Measurements from ENCODE around the gene TAX1BP1.

TAX1BP1 gene

DNA sequence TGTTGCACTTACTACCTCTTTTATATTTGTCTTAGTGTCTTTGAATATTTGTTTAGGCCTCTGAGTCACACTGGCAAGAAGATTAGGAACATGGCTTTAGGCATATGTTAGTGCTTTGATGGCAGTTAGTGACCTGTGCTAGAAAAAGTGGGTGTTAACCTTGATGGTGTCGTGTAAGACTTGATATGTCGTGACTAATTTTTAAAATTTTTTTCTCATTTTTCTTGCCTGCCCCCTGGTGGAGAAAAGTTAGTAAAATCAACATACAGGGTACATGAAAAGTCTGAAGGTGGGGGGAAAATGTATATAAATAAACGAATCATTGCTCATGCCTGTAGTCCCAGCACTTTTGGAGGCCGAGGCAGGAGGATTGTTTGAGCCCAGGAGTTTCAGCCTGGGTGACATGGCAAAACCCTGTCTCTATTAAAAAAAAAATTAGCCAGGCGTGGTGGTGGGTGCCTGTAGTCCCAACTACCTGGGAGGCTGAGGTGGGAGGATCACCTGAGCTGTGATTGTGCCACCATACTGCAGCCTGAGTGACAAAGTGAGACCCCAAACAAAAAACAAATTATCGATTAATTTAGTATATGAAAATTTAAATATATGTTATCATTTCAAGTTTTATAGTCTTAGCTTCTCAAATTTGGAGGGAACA lies 44.6 kb downstream of the TAX1BP1 start:
- peak; percentile 24 for DNase-seq

- no peak for DNase-seq
Measured at GRCh38 chr7:27788437-27788836, 48.5 kb downstream of the TAX1BP1 start.

GRCh38 chr7:27793780-27794179 lies 53.8 kb downstream of the TAX1BP1 start:
- DNase-seq: no peak

GRCh38 chr7:27795977-27796376 lies 56.0 kb downstream of the TAX1BP1 start:
- DNase-seq: no peak

- DNase-seq: no peak
Measured at GRCh38 chr7:27799212-27799611, 59.2 kb downstream of the TAX1BP1 start.

GRCh38 chr7:27802999-27803398 lies 63.0 kb downstream of the TAX1BP1 start:
- no peak for DNase-seq

GRCh38 chr7:27804139-27804538 lies 64.2 kb downstream of the TAX1BP1 start:
- no peak for DNase-seq

- DNase-seq: no peak
Measured at GRCh38 chr7:27808626-27809025, 68.7 kb downstream of the TAX1BP1 start.

DNA sequence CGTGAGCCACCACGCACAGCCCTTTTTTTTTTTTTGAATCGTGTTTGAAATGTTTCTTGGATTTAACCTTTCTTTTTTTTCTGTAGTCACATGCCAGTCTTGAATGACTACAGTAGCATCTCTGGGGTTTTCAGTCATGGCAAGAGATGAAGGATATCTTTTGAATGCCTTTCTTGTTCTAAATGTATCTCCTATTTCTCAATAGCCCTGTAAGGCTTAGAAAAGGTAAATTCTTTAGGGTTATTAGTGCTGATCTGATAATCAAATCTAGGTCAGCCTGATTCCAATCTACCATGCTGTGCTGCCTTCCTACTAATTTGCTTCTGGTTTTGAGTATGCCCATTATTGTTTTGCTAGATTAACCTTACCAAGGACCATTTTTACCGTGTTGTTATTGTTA lies 70.2 kb downstream of the TAX1BP1 start:
- no peak for DNase-seq

- DNase-seq: no peak
Measured at GRCh38 chr7:27812706-27813105, 72.7 kb downstream of the TAX1BP1 start.

- no peak for DNase-seq
Measured at GRCh38 chr7:27822245-27822644, 82.3 kb downstream of the TAX1BP1 start.

- DNase-seq: no peak
Measured at GRCh38 chr7:27825891-27826290, 85.9 kb downstream of the TAX1BP1 start.

DNA sequence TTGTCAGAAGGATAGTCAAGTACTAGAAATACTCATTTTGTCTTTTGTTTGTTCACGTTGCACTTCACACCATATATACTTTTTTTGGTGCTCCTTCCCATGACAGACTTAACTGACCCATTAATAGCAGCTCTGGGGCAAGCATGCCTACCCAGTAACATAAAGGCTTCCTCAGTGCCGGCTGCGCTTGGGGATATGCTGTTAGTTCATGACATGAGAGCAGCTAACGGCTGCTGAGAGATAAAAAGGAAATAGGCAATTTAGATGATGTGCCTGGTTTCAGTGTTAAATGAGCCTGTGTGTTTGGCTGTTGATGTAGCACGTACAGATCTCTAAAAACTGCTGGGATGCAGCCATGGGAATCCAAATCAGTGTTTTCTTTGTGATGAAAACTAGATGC lies 86.4 kb downstream of the TAX1BP1 start:
- no peak for DNase-seq

- no peak for DNase-seq
Measured at GRCh38 chr7:27834179-27834921, 94.4 kb downstream of the TAX1BP1 start.

- no peak for DNase-seq
Measured at GRCh38 chr7:27835376-27835775, 95.4 kb downstream of the TAX1BP1 start.

DNA sequence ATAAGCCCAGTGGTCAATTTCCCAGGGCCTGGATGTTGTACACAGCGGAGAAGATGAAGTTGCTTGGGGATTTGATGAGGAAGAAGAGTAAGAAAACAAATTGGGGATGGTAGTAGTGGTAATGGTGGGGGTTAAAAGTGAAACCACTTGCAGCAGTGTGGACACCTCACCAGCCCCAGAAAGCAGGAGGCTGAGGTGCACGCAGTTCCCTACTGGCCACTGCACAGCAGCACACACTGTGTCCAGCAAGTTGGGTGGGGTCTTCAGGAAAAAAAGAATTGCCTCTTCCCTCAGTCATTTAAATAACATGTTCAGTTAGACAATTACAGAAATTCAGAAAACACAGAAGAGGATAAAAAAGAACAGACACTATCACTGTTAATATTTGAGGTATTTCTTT lies 96.6 kb downstream of the TAX1BP1 start:
- no peak for DNase-seq

DNA sequence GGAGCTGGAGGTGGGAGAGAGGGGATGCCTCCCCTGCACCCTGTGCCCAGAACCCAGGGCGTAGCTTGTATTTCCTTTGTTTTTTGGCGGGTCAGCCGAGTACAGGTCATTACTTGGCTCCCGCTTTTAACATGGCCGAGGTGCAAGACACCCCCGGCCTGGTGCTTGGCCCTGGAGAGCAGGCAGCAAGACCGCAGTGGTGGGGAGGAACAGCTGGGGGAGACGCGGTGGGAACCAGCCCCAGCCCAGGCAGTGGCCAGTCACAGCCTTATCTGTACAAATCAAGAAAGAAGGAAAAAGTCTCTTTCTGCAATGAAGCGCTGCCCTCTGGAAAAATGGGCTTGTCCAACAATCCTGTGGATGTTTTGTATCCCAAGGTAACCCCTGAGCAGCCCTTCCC lies 99.1 kb downstream of the TAX1BP1 start:
- DNase-seq: no peak

DNA sequence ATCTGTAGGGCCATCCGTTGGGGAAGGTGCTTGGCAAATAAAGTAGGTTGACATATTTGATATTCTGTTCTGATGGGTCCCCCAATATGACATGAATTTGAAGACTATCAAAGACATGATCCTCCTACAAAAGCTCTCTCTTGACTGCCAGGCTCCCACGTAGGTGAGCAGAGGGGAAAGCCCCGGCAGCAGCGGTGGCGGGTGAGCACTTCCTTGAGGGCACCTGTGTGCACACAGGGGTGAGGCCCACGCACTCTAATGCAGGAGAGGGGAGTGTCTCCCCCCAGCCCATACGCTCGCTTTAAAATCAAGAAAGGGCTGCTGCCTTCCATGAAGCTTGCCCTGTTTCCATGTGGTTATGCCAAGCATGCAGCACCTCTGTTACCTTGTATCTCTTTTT lies 100.4 kb downstream of the TAX1BP1 start:
- DNase-seq: peak; percentile 34

DNA sequence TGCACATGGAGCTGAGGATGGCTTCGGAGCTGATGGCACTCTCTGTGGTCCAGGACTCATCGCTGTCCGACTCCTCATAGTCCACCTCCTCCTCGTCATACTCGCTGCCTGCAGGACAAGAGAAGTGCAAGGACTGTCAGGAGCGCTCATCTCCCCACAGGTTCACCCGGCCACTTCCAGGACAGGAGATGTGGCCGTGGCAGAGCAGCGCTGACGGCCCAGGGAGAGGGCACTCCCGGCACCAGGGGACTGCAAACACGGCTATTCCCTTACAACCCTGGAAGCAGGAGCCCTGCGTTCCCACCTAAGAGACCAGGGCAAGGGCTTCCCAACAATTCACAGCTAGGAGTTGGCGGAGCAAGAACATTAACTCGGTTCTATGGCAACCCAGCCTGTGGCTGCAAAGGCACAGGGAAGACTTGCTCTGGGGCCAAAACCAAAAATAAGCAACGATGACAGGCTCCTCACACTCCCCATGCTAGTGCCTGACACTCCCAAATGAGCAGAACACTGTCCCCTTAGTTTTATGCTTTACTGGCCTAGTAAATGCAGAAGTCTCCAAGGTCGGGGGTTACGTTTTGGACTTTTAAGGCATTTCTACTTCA lies 100.9 kb downstream of the TAX1BP1 start:
- DNase-seq: no peak

DNA sequence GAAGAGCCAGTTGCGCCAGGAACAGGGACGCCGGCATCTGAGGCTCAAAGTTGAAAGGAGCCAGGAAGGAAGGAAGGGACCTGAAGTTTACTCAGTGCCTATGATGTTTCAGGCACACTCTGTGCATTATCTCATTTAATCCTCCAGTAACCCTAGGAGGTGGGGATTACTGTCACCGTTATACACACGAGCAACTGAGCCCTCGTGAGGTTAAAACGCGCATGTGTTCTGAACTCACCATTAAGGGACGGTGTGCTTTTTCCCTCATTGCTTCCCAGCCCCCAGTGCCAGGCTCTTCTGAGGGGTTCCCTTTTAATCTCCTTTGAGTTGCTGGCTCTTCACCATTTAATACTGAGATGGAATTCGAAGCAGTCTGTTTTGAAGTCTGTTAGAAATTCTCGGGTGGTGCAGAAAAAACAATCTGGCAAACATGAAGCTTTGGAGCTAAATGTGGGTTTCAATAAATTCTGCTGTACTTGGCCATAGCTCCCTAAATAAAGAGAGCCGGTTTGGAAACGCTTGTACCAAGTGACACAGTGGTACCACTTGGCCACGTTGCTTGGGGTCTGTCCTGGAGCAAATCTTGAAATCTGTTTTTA lies 102.2 kb downstream of the TAX1BP1 start:
- DNase-seq: no peak

- no peak for DNase-seq
Measured at GRCh38 chr7:27842851-27843250, 102.9 kb downstream of the TAX1BP1 start.

GRCh38 chr7:27843584-27844305 lies 103.8 kb downstream of the TAX1BP1 start:
- DNase-seq: no peak

DNA sequence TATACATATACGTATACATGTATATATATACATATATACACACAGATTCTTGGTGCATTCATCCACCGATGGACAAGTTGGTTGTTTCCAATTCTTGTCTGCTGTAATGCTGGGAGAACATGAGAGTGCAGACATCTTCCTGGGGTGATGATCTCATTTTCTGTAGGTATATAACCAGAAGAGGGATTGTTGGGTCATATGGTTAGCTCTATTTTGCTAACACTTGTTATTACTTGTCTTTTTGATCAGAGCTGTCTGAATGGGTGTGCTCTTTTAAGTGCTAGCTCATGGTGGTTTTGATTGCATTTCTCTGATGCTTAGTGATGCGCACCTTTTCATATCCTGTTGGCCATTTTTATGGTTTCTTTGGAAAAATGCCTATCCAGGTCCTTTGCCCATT lies 106.4 kb downstream of the TAX1BP1 start:
- DNase-seq: no peak
